ENCODE results near the gene CCDC18. TPM values are rescaled to one million over a fixed set of nuclear protein-coding genes. Genes with fewer than 3 reads are reported as not detected.

CCDC18 gene
- total RNA-seq, 1 experiment from 2014 or later, result 18.1 TPM

DNA sequence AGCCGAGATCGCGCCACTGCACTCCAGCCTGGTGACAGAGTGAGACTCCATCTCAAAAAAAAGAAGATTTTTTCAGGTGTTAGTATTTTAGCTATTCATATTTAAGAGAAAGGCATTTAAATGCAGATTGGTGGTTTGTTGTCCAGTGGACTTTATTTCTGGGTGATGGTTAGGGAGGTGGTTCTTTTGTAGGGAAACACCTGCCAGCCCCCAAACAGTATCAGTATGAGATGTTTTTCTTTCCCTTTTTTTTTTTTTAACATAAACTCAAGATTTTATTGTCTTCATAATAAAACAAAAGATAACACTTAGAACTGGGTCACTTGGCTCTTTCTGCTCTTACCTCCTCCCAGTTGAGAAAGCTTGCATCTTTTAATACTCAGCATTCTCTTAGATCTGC, 9.9 kb downstream of the CCDC18 start:
- DNase-seq (ENCODE audit: low read depth, low spot score), result no peak
- Histone ChIP-seq H3K9me2 (ENCODE audit: insufficient read depth) (no peaks in the 10 kb centered on the region), H3K4me1 (ENCODE audit: control insufficient read depth in 1 of 2, insufficient read depth in 2 of 2, low read length in 2 of 2) (no peaks in the 10 kb centered on the region), H2AFZ (ENCODE audit: low read depth, low read length, poor library complexity, severe bottlenecking) (no peak overlapping the region), H3K27me3 (ENCODE audit: insufficient read depth, low read length) (no peaks in the 10 kb centered on the region), H3K9ac (ENCODE audit: low read length) (no peak overlapping the region), H3K4me3 (replicated peaks in 1 of 2; ENCODE audit: low read depth in 1 of 2, low read length in 2 of 2) (no peak overlapping the region), H3K27ac (ENCODE audit: low read depth, low read length) (no peak overlapping the region), H4K20me1 (ENCODE audit: insufficient read depth) (0 out of 2 replicates have a peak, but pooled peaks cover 3% of the 10 kb centered on the region), H3K79me2 (ENCODE audit: insufficient read depth, low read length) (no peaks in the 10 kb centered on the region), H3K9me3 (ENCODE audit: control insufficient read depth in 1 of 2, insufficient read depth in 1 of 2, low read depth in 1 of 2, low read length in 2 of 2) (no peaks in the 10 kb centered on the region), H3K36me3 (ENCODE audit: control insufficient read depth in 1 of 2, insufficient read depth in 2 of 2, low read length in 2 of 2) (peaks cover 0 to 8% of the 10 kb centered on the region in 2 experiments; a peak in 3 of 4 replicates), H3K4me2 (ENCODE audit: low read length) (no peak overlapping the region)
- intact Hi-C loops (cut with micrococcal nuclease), result no loop called here
- ATAC-seq, result no peak
- TF ChIP-seq SP1 (IDR thresholded peaks at IDR 0.05; ENCODE audit: low read depth) (no peak), EGR1 (IDR thresholded peaks at IDR 0.05; ENCODE audit: low read depth) (no peak)
- TF ChIP-seq, protein P1, sequence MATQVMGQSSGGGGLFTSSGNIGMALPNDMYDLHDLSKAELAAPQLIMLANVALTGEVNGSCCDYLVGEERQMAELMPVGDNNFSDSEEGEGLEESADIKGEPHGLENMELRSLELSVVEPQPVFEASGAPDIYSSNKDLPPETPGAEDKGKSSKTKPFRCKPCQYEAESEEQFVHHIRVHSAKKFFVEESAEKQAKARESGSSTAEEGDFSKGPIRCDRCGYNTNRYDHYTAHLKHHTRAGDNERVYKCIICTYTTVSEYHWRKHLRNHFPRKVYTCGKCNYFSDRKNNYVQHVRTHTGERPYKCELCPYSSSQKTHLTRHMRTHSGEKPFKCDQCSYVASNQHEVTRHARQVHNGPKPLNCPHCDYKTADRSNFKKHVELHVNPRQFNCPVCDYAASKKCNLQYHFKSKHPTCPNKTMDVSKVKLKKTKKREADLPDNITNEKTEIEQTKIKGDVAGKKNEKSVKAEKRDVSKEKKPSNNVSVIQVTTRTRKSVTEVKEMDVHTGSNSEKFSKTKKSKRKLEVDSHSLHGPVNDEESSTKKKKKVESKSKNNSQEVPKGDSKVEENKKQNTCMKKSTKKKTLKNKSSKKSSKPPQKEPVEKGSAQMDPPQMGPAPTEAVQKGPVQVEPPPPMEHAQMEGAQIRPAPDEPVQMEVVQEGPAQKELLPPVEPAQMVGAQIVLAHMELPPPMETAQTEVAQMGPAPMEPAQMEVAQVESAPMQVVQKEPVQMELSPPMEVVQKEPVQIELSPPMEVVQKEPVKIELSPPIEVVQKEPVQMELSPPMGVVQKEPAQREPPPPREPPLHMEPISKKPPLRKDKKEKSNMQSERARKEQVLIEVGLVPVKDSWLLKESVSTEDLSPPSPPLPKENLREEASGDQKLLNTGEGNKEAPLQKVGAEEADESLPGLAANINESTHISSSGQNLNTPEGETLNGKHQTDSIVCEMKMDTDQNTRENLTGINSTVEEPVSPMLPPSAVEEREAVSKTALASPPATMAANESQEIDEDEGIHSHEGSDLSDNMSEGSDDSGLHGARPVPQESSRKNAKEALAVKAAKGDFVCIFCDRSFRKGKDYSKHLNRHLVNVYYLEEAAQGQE (IDR thresholded peaks at IDR 0.05; ENCODE audit: low read depth), result no peak
- RAD21 ChIA-PET (ENCODE audit: low non-redundant PET in 1 of 2, low total read pairs in 2 of 2, uncharacterized antibody in 2 of 2, unreplicated experiment in 2 of 2), result no interaction called here
- POLR2A ChIA-PET, result no interaction called here
- no TSS peak for BruUV-seq (replicated peaks)
- CTCF ChIA-PET, result no interaction called here

DNA sequence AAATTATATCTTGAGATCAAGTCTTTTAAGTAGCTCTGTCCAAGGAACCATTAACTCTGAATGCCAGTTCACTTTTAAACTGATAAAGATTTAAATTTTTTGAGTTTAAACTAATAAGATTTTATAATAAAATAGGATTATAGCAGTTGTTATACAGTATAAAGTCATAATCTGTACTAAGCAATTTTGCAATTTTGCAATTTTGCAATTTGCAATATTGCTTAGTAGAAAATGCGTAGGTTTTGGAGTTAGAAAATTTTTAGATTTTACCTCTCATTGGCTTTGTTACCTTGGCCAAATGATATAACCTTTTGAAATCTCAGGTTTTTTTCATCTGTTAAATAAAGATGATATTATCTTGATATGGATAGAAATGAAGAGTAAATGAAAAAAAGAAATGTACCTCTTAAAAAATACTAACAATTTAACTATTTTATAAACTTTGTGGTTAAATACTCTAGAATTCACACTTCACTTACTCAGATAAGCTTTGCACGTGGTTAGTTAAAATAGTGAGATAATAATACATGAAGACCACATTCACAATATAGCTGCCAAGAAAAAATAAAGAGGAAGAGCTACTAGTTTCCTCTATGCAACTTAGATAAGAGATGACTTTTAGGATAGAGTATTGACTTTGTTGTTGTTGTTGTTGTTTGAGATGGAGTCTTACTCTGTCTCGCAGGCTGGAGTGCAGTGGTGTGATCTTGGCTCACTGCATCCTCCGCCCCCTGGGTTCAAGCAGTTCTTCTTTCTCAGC, 13.9 kb downstream of the CCDC18 start:
- Histone ChIP-seq H3K36me3 (ENCODE audit: control insufficient read depth in 1 of 2, insufficient read depth in 2 of 2, low read length in 2 of 2) (peaks cover 4 to 12% of the 10 kb centered on the region in 2 experiments; a peak in 3 of 4 replicates), H3K9me3 (ENCODE audit: control insufficient read depth in 1 of 2, insufficient read depth in 1 of 2, low read depth in 1 of 2, low read length in 2 of 2) (no peaks in the 10 kb centered on the region), H3K4me3 (replicated peaks in 1 of 2; ENCODE audit: low read depth in 1 of 2, low read length in 2 of 2) (no peak overlapping the region), H3K9ac (ENCODE audit: low read length) (no peak overlapping the region), H2AFZ (ENCODE audit: low read depth, low read length, poor library complexity, severe bottlenecking) (no peak overlapping the region), H3K27ac (ENCODE audit: low read depth, low read length) (no peak overlapping the region), H3K79me2 (ENCODE audit: insufficient read depth, low read length) (no peaks in the 10 kb centered on the region), H3K4me2 (ENCODE audit: low read length) (no peak overlapping the region), H4K20me1 (ENCODE audit: insufficient read depth) (no peaks in the 10 kb centered on the region), H3K27me3 (ENCODE audit: insufficient read depth, low read length) (no peaks in the 10 kb centered on the region), H3K4me1 (ENCODE audit: control insufficient read depth in 1 of 2, insufficient read depth in 2 of 2, low read length in 2 of 2) (no peaks in the 10 kb centered on the region), H3K9me2 (ENCODE audit: insufficient read depth) (no peaks in the 10 kb centered on the region)
- POLR2A ChIA-PET, result no interaction called here
- RAD21 ChIA-PET (ENCODE audit: low non-redundant PET in 1 of 2, low total read pairs in 2 of 2, uncharacterized antibody in 2 of 2, unreplicated experiment in 2 of 2), result no interaction called here
- intact Hi-C loops (cut with micrococcal nuclease), result no loop called here
- TF ChIP-seq SP1 (IDR thresholded peaks at IDR 0.05; ENCODE audit: low read depth) (no peak), FOSL1 (IDR thresholded peaks at IDR 0.05; ENCODE audit: low read depth) (no peak), SRF (IDR thresholded peaks at IDR 0.05; ENCODE audit: low read depth) (no peak), POLR2A (IDR thresholded peaks at IDR 0.05; ENCODE audit: borderline replicate concordance, extremely low read depth, insufficient read depth, insufficient read length) (no peak), JUND (IDR thresholded peaks at IDR 0.05) (no peak), EGR1 (IDR thresholded peaks at IDR 0.05; ENCODE audit: low read depth) (no peak), CEBPB (IDR thresholded peaks at IDR 0.05; ENCODE audit: low read depth) (no peak), TCF7L2 (IDR thresholded peaks at IDR 0.05; ENCODE audit: borderline replicate concordance, extremely low read depth, insufficient read depth, insufficient read length) (no peak), SIN3A (IDR thresholded peaks at IDR 0.05; ENCODE audit: low read depth) (no peak), YY1 (IDR thresholded peaks at IDR 0.05; ENCODE audit: extremely low read depth, insufficient replicate concordance, low read depth, low read length) (no peak)
- TF ChIP-seq, protein P2, sequence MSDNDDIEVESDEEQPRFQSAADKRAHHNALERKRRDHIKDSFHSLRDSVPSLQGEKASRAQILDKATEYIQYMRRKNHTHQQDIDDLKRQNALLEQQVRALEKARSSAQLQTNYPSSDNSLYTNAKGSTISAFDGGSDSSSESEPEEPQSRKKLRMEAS (IDR thresholded peaks at IDR 0.05), result no peak
- TF ChIP-seq, protein P1 (IDR thresholded peaks at IDR 0.05; ENCODE audit: low read depth), result no peak
- DNase-seq (ENCODE audit: low read depth, low spot score) (no peak), ATAC-seq (no peak)
- CTCF ChIA-PET, result no interaction called here
- BruUV-seq (replicated peaks), result no TSS peak

Data from HCT116 (cell line).